HEK293 (cell line): ENCODE data around the gene TMEM150B.

Experiments
- CTCF ChIA-PET: fragments of 350-600 bp; formaldehyde crosslinking; extraction: SDS; loops from one replicate; lab custom pipeline; 2021; ENCODE audit warnings: antibody characterized with exemption; lab: Yijun Ruan, JAX
- POLR2A ChIA-PET: fragments of 300-600 bp; formaldehyde crosslinking; extraction: SDS; loops from one replicate; lab custom pipeline; 2020; ENCODE audit warnings: antibody characterized with exemption, inconsistent platforms; lab: Yijun Ruan, JAX
- H3K27ac ChIP-seq: fragments of 200-500 bp; sonication (Bioruptor generic); 2 replicates; pipeline ENCODE4 v1.5.1; 2014; ENCODE audit warnings: low read depth, low read length, control low read depth, inconsistent platforms; ENCODE audit errors: extremely low read depth
- H3K36me3 ChIP-seq, 2 experiments: fragments of 200-500 bp in 1 of 2; sonication (Bioruptor generic) in 1 of 2; 1 replicate in 1 of 2; 2 replicates in 1 of 2; pipeline ENCODE4 v1.5.1; 2014 to 2017; ENCODE audit warnings: inconsistent platforms in 2 of 2, low read length in 2 of 2; ENCODE audit not compliant: control insufficient read depth in 2 of 2, insufficient read depth in 1 of 2
- H3K4me1 ChIP-seq: fragments of 200-500 bp; sonication (Bioruptor generic); 2 replicates; pipeline ENCODE4 v1.5.1; 2014; ENCODE audit warnings: mild to moderate bottlenecking, low read length, inconsistent platforms; ENCODE audit not compliant: control insufficient read depth, insufficient read depth
- H3K4me3 ChIP-seq: 2 replicates; pipeline ENCODE4 v1.5.1; 2011; ENCODE audit warnings: low read depth, mild to moderate bottlenecking, control low read depth, low read length, moderate library complexity
- H3K9me3 ChIP-seq: fragments of 200-500 bp; sonication (Bioruptor generic); 2 replicates; pipeline ENCODE4 v1.5.1; 2014; ENCODE audit warnings: low read depth, low read length, inconsistent platforms; ENCODE audit not compliant: control insufficient read depth, insufficient read depth
- GLIS1 ChIP-seq: fragments of 450-650 bp; formaldehyde crosslinking; IDR thresholded peaks from 2 replicates; pipeline ENCODE4 v1.5.1; 2016; ENCODE audit warnings: missing biosample characterization, missing genetic modification characterization
- KLF7 ChIP-seq: fragments of 450-650 bp; formaldehyde crosslinking; IDR thresholded peaks from 2 replicates; pipeline ENCODE4 v1.5.1; 2016; ENCODE audit warnings: missing biosample characterization, missing genetic modification characterization, borderline replicate concordance
- MZF1 ChIP-seq: fragments of 450-650 bp; formaldehyde crosslinking; IDR thresholded peaks from 2 replicates; pipeline ENCODE4 v1.5.1; 2017; ENCODE audit warnings: missing biosample characterization, missing genetic modification characterization, borderline replicate concordance
- PATZ1 ChIP-seq: fragments of 450-650 bp; formaldehyde crosslinking; IDR thresholded peaks from 2 replicates; pipeline ENCODE4 v1.5.1; 2016; ENCODE audit warnings: missing biosample characterization, missing genetic modification characterization
- RBAK ChIP-seq: fragments of 450-650 bp; formaldehyde crosslinking; IDR thresholded peaks from 2 replicates; pipeline ENCODE4 v1.5.1; 2016; ENCODE audit warnings: missing biosample characterization, missing genetic modification characterization
- TSHZ1 ChIP-seq: fragments of 450-650 bp; formaldehyde crosslinking; IDR thresholded peaks from 2 replicates; pipeline ENCODE4 v1.5.1; 2016; ENCODE audit warnings: missing biosample characterization, missing genetic modification characterization, borderline replicate concordance
- ZBTB10 ChIP-seq: fragments of 450-650 bp; formaldehyde crosslinking; IDR thresholded peaks from 2 replicates; pipeline ENCODE4 v1.5.1; 2016; ENCODE audit warnings: missing biosample characterization, missing genetic modification characterization
- ZBTB17 ChIP-seq: fragments of 450-650 bp; formaldehyde crosslinking; IDR thresholded peaks from 2 replicates; pipeline ENCODE4 v1.5.1; 2016; ENCODE audit warnings: missing biosample characterization, missing genetic modification characterization
- ZIC2 ChIP-seq: fragments of 450-650 bp; formaldehyde crosslinking; IDR thresholded peaks from 2 replicates; pipeline ENCODE4 v1.5.1; 2016; ENCODE audit warnings: missing biosample characterization, missing genetic modification characterization
- ZNF112 ChIP-seq: fragments of 450-650 bp; formaldehyde crosslinking; IDR thresholded peaks from 2 replicates; pipeline ENCODE4 v1.5.0; 2017; ENCODE audit warnings: missing biosample characterization, missing genetic modification characterization
- ZNF114 ChIP-seq: fragments of 450-650 bp; formaldehyde crosslinking; IDR thresholded peaks from 2 replicates; pipeline ENCODE4 v1.5.0; 2017; ENCODE audit warnings: missing biosample characterization, missing genetic modification characterization
- ZNF169 ChIP-seq: fragments of 450-650 bp; formaldehyde crosslinking; IDR thresholded peaks from 2 replicates; pipeline ENCODE4 v1.5.1; 2016; ENCODE audit warnings: missing biosample characterization, missing genetic modification characterization
- ZNF239 ChIP-seq: fragments of 450-650 bp; formaldehyde crosslinking; IDR thresholded peaks from 2 replicates; pipeline ENCODE4 v1.5.1; 2016; ENCODE audit warnings: missing biosample characterization, missing genetic modification characterization
- ZNF274 ChIP-seq, 2 experiments: fragments of 200-500 bp in 1 of 2; fragments of 450-650 bp in 1 of 2; sonication (Bioruptor generic) in 1 of 2; formaldehyde crosslinking in 1 of 2; IDR thresholded peaks; 2 replicates each; pipeline versions ENCODE4 v1.5.1 to v1.6.1; 2014 to 2016; ENCODE audit warnings: borderline replicate concordance in 1 of 2, inconsistent platforms in 1 of 2, low read length in 1 of 2, missing biosample characterization in 1 of 2, missing genetic modification characterization in 1 of 2
- ZNF335 ChIP-seq: fragments of 450-650 bp; formaldehyde crosslinking; conservative IDR thresholded peaks from 2 replicates; pipeline ENCODE4 v1.5.1; 2016; ENCODE audit warnings: missing biosample characterization, missing genetic modification characterization
- ZNF391 ChIP-seq: fragments of 450-650 bp; formaldehyde crosslinking; IDR thresholded peaks from 2 replicates; pipeline ENCODE4 v1.5.1; 2016; ENCODE audit warnings: low read depth, missing biosample characterization, missing genetic modification characterization, borderline replicate concordance
- ZNF513 ChIP-seq: fragments of 450-650 bp; IDR thresholded peaks from 2 replicates; pipeline ENCODE4 v1.5.1; 2018; ENCODE audit warnings: missing biosample characterization, missing genetic modification characterization
- ZNF585B ChIP-seq: fragments of 450-650 bp; formaldehyde crosslinking; IDR thresholded peaks from 2 replicates; pipeline ENCODE4 v1.5.1; 2016; ENCODE audit warnings: missing biosample characterization, missing genetic modification characterization
- ZNF600 ChIP-seq: fragments of 450-650 bp; formaldehyde crosslinking; IDR thresholded peaks from 2 replicates; pipeline ENCODE4 v1.5.1; 2016; ENCODE audit warnings: missing biosample characterization, missing genetic modification characterization
- ZNF621 ChIP-seq: fragments of 450-650 bp; formaldehyde crosslinking; IDR thresholded peaks from 2 replicates; pipeline ENCODE4 v1.5.1; 2017; ENCODE audit warnings: missing biosample characterization, missing genetic modification characterization
- ZNF677 ChIP-seq: fragments of 450-650 bp; IDR thresholded peaks from 2 replicates; pipeline ENCODE4 v1.5.0; 2018; ENCODE audit warnings: missing biosample characterization, mild to moderate bottlenecking, missing genetic modification characterization, moderate library complexity
- ZNF776 ChIP-seq: fragments of 450-650 bp; formaldehyde crosslinking; IDR thresholded peaks from 2 replicates; pipeline ENCODE4 v1.5.0; 2017; ENCODE audit warnings: missing biosample characterization, missing genetic modification characterization, borderline replicate concordance
- ZNF777 ChIP-seq: fragments of 450-650 bp; formaldehyde crosslinking; IDR thresholded peaks from 2 replicates; pipeline ENCODE4 v1.5.1; 2017; ENCODE audit warnings: missing biosample characterization, missing genetic modification characterization, borderline replicate concordance
- ZSCAN16 ChIP-seq: fragments of 450-650 bp; formaldehyde crosslinking; IDR thresholded peaks from 2 replicates; pipeline ENCODE4 v1.5.1; 2016; ENCODE audit warnings: missing biosample characterization, missing genetic modification characterization

Gene TMEM150B

GRCh38 chr19:55325172-55325571 lies at the start of gene TMEM150B:
Gene TMEM150B (minus strand): TSS chr19:55325341. CDS start chr19:55321036, 4,305 bp downstream.
- H3K36me3 ChIP-seq = no peaks in the 10 kb centered on the region
- ChIA-PET POLR2A (interaction anchor here (0.6 kb wide), 1 partner anchor 82 kb away, joined by 5 read pairs; the partner anchor contains the start of gene UBE2S), CTCF (interaction anchor here (1.7 kb wide), 1 partner anchor 23 kb away, joined by 7 read pairs; no protein-coding TSS in a partner anchor)
- H3K9me3 ChIP-seq = no peaks in the 10 kb centered on the region
- H3K4me3 ChIP-seq = no peak within 1 kb of the TSS
- no peaks in the 10 kb centered on the region for H3K4me1 ChIP-seq
- TF ChIP-seq ZNF777 (tag by site-specific recombination) (no peak), ZNF114 (tag by site-specific recombination) (no peak), ZNF239 (tag by site-specific recombination) (no peak), TSHZ1 (tag by site-specific recombination) (no peak), ZNF585B (tag by site-specific recombination) (no peak), RBAK (tag by site-specific recombination) (no peak), GLIS1 (tag by site-specific recombination) (no peak), ZNF169 (no peak), ZNF335 (tag by site-specific recombination) (no peak), ZNF391 (tag by site-specific recombination) (no peak), ZNF274 (IDR thresholded peaks at IDR 0.05; ENCODE audit: low read length) (no peak), ZNF274 (tag by site-specific recombination; IDR thresholded peaks at IDR 0.05; ENCODE audit: borderline replicate concordance) (no peak), ZNF621 (tag by site-specific recombination) (no peak), ZNF677 (tag by site-specific recombination) (no peak), ZNF776 (tag by site-specific recombination) (no peak), ZNF112 (tag by site-specific recombination) (no peak), ZNF600 (tag by site-specific recombination) (no peak), MZF1 (tag by site-specific recombination) (no peak), ZSCAN16 (tag by site-specific recombination) (no peak), KLF7 (tag by site-specific recombination) (no peak)
- H3K27ac ChIP-seq = no peak within 1 kb of the TSS

GRCh38 chr19:55373993-55374757 lies 49.0 kb upstream of the TMEM150B start:
- H3K9me3 ChIP-seq = no peaks in the 10 kb centered on the region
- no peaks in the 10 kb centered on the region for H3K36me3 ChIP-seq
- ChIA-PET CTCF (interaction anchor here (1.4 kb wide), 1 partner anchor 35 kb away, joined by 5 read pairs; the partner anchor contains the start of gene KMT5C), POLR2A (interaction anchor here (0.6 kb wide), 1 partner anchor 26 kb away, joined by 4 read pairs; no protein-coding TSS in a partner anchor)
- H3K4me3 ChIP-seq = no peak overlapping the region
- no peak overlapping the region for H3K27ac ChIP-seq
- peaks cover 5% of the 10 kb centered on the region; the same call in 1 of the 2 replicates for H3K4me1 ChIP-seq
- TF ChIP-seq ZBTB17 (0 out of 2 replicates have a peak, but pooled peaks have one; percentile 34), ZBTB10 (tag by site-specific recombination) (0 out of 2 replicates have a peak, but pooled peaks have one; percentile 33), GLIS1 (tag by site-specific recombination) (peak; percentile 95), PATZ1 (tag by site-specific recombination) (peak; percentile 33; the same call in 1 of the 2 replicates), ZIC2 (tag by site-specific recombination) (peak; percentile 67; the same call in 1 of the 2 replicates), ZNF513 (tag by site-specific recombination) (no peak)
